Measurements from ENCODE around the gene RSRC2.
"Not testable (repeated sequence)": the region's sequence is repeated elsewhere in the genome, so short reads cannot be mapped to it uniquely, and the experiment has no call there.

The RSRC2 gene, protein sequence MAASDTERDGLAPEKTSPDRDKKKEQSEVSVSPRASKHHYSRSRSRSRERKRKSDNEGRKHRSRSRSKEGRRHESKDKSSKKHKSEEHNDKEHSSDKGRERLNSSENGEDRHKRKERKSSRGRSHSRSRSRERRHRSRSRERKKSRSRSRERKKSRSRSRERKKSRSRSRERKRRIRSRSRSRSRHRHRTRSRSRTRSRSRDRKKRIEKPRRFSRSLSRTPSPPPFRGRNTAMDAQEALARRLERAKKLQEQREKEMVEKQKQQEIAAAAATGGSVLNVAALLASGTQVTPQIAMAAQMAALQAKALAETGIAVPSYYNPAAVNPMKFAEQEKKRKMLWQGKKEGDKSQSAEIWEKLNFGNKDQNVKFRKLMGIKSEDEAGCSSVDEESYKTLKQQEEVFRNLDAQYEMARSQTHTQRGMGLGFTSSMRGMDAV
- total RNA-seq, result 233 to 258 reads per million in 2 donors

DNA sequence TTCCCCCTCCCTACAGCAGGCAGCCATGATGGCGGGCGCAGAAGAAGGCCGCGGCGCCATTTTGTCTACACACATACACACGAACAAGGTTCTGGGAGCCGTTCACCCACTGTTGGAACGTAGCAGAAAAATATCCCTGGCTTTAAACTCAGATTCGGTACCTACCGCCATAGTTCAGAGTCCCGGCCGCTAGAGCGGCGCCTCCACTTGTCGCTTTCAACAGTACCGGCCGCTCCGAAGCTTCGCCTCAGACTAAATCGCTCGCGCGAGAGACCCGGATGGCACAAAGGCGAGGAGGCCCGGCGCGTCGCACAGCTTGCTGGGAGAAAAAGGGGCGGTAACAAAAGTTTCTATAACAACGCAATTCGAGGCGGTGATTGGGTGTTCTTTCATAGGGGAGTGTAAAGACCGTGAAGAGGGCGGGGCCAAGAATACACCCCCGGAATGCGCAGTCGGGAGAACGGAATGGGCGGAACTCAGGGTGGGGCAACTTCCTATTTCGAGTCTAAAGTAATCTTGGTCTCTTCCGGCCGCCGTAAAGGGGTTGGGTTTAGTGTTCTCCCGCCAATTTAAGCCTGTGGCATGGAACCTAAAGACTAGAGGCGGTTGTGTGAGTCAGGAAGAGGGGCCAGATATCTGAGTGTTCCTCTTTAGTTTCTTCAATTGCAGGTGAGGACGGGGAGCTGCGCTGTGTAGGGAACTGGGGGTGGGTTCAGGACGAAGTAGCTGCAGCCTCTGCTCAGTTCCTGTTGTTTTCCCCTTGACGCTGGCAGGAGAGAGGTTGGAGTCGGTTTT lies at the start of gene RSRC2, which contains the start of gene KNTC1:
RSRC2 (minus strand) TSS at position 254 of the 795 bp plus-strand sequence; CDS start at position 171, 83 bp downstream.
KNTC1 (plus strand) TSS at position 567 of the 795 bp plus-strand sequence. CDS start 2,815 bp downstream, outside the sequence.
- peak; percentile 75 for DNase-seq

DNA sequence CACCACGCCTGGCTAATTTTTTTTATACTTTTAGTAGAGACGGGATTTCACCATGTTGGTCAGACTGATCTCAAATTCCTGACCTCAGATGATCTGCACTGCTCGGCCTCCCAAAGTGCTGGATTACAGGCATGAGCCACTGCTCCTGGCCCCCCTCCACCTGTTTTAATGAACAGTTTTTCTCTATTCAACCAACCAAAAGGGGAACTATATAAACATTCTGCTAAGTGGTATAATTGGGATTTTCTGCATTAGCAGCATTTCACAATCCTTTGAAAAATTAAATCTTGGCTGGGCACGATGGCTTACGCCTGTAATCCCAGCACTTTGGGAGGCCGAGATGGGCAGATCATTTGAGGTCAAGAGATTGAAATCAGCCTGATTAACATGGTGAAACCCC lies 45.1 kb upstream of the RSRC2 start:
- no peak for DNase-seq

DNA sequence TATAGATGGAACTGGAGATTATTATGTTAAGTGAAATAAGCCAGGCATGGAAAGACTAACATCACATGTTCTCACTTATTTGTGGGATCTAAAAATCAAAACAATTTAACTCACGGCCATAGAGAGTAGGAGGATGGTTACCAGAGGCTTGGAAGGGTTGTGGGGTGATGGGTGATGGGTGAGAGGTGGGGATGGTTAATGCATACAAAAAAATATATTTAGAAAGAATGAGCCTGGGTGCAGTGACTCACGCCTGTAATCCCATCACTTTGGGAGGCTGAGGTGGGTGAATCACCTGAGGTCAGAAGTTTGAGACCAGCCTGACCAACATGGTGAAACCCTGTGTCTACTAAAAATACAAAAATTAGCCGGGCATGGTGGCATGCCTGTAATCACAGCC lies 43.3 kb upstream of the RSRC2 start:
- not testable (repeated sequence) for DNase-seq

DNA sequence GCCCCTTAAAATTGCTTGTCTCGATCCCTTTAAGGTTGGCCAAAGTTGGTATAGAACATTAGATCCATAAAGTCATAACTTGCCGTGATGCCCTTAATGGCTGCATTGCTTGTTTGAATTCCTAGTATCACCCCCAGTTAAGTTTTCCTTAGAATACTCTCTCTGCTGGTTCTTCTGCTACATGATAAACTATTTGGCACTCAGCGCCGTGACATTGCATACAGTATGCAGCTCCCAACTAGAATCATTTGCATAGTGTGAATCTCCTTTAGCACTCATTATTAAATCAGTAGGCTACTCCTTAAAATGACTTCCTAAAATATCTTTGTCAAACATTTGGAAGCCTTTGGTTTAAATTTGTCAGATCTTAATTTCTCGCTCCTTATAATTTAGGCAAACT lies 42.6 kb upstream of the RSRC2 start:
- DNase-seq, result no peak

DNA sequence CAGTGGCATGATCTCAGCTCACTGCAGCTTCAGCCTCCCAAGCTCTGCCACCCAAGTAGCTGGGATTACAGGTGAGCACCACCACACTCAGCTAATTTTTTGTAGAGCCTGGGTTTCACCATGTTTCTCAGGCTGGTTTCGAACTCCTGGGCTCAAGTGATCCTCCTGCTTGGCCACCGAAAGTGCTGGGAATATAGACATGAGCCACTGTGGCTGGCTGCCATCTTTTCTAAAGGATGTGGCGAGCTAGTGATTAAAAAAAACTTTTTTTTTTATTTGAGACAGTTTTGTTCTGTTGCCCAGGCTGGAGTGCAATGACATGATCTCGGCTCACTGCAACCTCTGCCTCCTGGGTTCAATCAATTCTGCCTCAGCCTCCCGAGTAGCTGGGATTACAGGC lies 40.1 kb upstream of the RSRC2 start:
- DNase-seq, result not testable (repeated sequence)

DNA sequence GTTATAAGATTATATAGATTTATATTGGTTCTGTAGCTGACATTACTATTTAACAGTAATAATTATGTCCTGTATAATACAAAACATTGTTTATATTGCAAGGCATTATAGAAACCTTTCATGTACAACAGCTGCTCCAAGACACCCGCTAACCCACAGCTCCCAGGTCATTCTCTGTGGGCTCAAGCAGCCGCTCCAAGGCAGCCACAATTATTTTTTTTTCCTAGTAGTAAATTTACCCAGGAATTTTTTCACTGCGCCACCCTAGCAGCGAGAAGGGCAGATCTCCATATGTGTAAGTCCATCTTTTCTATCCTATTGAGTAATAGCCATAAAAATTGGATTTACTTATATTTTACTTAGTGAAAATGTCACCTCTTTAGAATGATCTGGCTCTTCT lies 36.6 kb upstream of the RSRC2 start:
- no peak for DNase-seq

DNA sequence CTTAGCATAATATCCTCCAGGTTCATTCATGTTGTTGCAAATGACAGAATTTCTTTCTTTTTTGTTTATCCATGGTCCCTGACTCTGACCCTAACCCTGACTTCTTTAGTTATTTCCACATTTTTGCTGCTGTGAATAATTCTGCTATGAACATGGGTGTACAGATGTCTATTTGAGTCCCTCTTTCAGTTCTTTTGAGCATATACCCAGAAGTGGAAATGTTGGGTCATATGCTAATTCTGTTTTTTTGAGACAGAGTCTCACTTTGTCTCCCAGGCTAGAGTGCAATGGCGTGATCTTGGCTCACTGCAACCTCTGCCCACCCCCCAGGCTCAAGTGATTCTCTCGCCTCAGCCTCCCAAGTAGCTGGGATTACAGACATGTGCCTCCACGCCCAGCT lies 33.4 kb upstream of the RSRC2 start:
- DNase-seq, result no peak

DNA sequence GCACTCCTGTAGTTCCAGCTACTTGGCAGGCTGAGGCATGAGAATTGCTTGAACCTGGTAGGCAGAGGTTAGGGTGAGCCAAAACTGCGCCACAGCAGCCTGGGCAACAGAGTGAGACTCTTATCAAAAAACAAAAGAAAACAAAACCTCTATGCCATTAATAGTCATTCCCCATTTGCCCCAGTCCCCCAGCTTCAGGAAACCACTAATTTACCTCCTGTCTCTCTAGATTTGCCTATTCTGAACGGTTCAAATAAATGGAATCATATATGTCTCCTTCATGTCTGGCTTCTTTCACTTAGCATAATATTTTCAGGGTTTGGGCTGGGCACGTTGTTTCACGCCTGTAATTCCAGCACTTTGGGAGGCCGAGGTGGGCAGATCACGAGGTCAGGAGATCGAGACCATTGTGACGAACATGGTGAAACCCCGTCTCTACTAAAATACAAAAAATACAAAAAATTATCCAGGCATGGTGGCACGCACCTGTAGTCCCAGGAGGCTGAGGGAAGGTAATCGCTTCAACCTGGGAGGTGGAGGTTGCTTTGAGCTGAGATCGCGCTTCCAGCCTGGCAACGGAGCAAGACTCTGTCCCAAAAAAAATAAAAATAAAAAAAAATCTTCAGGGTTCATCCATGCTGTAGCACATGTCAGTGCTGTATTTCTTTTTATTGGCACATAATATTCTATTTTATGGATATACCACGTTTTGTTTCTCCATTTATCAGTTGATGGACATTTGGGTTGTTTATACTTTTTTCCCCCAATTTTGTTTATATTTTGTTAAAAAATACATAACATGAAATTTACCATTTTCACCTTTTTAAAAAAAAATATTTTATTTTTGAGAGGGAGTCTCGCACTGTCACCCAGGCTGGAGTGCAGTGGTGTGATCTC lies 32.3 kb upstream of the RSRC2 start:
- DNase-seq, result no peak

DNA sequence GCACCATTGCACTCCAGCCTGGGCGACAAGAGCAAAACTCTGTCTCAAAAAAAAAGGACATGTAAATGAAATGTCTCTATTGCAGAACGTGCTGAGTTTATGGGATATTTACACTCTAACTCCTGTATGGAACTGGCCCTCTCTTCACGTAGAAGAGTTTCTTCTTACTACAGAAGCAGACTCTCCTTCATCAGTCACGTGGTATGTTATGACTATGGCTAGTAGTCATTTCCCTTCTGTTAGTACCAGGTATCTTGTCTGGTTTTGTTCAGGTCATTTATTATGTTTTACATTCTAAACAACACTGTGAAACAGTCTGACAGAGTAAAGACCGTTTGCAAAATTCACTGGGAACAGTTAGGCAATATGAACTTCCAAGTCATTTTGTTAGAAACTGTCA lies 20.6 kb upstream of the RSRC2 start:
- DNase-seq, result no peak

DNA sequence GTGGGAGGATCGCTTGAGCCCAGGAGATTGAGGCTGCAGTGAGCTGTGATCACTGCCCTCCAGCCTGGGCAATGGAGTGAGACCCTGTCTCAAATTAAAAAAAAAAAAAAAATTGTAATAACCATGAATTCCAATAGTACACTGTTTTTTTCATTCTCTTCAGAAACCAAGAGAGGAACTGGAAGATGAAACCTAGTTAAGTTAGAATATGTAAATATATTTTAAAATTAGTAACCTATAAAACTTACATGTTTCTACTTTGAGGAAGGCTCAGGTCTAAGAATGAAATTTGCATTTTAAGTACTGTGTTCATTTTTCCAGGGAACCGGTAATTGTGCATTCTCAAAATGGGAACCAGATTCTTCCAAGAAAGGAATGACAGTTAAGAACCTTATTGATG lies 19.1 kb upstream of the RSRC2 start:
- DNase-seq, result no peak

DNA sequence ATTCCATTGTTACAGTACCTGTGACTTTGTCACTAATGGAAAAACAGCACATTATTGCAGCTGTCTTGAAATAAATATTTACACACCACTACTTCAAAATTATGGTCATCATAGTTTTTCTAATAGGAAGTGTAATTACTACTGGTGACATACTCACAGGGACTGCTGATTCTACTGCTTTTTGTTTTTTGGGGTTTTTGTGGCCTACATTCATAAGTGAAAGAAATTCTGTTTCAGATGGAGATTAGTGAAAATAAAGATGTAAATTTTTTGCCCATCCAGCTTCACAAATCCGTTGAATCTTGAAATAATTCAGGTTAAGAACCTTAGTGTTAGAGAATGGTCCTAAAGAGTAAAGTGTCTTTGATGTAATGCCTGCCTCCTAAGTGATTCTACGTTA lies 17.8 kb upstream of the RSRC2 start:
- DNase-seq, result no peak

DNA sequence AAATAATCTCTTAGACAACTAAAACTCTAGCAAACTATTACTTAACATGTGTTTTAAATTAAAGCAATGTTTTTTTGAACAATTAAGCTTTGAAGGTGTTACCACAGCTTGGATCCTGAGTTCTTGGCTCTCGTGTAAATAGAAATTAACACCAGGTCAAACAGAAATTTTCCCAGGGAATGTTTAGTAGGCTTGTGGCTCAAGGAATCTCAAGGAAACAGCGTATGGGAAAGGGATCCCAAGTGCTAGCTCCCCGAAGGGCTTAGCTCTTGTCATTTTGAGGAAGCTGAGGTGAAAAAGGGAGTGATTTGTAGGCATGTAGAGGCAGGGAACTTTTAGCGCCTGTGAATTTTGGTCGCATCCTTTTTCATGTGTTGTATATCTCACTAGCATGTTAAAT lies 11.8 kb upstream of the RSRC2 start:
- DNase-seq, result no peak

DNA sequence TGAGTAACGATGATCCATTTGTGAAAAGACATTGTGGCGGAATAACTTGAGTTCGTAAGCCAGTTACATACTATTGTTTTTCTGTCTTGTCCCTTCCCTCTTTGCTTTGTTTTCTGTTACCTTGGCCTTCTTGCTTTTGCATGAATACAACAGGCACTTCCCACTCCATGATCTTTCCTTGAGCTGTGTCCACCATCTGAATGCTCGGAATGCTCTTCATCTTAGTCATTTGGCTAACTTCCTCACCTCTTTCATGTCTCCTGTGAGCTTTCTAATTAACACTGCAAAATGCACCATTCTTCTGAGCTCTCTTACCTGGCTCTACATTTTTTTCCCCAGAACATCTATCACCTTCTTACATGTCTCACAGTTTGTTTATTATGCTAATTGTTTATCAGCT lies 10.3 kb upstream of the RSRC2 start:
- DNase-seq, result no peak

DNA sequence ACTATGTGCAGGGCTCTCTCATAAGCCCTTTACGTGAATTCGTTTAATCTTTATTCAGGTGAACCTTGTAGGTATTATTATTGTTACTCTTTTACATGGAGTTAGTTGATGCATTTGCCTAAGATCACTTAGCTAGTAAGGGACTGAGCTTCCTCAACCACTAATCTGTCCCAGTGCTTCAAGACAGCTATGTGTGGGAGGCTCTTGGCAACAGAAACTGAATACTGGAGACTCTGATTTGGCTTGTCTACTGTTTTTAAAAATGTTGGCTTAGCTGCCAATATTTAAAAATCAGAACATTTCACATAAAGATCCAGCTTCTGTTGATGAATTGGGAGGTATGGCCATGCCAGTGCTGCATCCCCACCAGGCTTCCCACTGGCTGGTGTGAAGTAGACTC lies 7.1 kb upstream of the RSRC2 start:
- no peak for DNase-seq

DNA sequence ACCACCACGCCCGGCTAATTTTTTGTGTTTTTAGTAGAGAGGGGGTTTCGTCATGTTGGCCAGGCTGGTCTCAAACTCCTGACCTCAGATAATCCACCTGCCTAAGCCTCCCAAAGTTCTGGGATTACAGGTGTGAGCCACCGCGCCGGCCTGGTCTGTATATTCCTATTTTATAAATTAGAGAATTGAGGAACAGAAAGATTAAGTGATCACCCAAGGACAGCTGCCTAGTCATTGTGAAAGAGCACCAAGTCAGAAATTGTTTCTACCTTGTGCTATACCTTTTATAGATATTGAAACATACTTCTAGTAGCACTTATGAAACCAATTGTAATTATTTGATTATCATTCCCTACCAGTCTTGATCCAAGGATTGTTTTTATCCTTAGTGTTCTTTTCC lies 2.3 kb upstream of the RSRC2 start:
- no peak for DNase-seq

DNA sequence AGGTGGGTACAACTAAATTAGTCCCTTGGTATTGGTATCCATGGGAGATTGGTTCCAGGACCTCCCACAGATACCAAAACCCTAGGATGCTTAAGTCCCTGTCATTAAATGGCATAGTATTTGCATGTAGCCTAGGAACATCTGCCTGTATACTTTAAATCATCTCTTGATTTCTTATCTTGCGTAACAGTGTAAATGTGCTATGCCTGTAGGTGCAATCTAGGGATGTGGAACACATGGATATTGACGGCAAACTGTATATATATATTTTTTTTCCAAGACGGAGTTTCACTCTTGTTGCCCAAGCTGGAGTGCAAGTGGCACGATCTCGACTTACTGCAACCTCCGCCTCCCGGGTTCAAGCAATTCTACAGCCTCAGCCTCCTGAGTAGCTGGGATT lies 1.8 kb upstream of the RSRC2 start:
- no peak for DNase-seq

DNA sequence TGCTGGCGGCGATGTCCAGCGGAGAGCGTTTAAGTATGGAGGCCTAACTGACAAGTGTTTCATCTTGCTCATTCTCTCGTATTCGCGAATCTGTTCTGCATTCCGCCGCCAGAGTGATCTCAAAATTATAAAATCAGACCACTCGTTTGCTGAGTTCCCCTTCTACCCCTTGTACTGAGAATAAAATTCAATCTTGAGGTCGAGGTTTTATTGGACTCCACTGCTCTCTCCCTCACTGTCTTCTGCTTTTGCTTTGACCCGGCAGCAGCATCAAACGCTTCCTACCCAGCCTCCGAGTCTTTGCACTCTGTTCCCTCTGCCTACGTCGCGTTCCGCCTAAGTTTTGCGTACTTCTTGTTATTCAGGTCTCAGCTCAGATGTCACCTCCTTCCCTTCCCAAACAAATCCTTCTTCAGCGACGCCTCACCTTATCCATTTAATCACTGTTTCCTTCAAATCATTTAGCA lies 775 bp upstream of the RSRC2 start:
- no peak for DNase-seq

DNA sequence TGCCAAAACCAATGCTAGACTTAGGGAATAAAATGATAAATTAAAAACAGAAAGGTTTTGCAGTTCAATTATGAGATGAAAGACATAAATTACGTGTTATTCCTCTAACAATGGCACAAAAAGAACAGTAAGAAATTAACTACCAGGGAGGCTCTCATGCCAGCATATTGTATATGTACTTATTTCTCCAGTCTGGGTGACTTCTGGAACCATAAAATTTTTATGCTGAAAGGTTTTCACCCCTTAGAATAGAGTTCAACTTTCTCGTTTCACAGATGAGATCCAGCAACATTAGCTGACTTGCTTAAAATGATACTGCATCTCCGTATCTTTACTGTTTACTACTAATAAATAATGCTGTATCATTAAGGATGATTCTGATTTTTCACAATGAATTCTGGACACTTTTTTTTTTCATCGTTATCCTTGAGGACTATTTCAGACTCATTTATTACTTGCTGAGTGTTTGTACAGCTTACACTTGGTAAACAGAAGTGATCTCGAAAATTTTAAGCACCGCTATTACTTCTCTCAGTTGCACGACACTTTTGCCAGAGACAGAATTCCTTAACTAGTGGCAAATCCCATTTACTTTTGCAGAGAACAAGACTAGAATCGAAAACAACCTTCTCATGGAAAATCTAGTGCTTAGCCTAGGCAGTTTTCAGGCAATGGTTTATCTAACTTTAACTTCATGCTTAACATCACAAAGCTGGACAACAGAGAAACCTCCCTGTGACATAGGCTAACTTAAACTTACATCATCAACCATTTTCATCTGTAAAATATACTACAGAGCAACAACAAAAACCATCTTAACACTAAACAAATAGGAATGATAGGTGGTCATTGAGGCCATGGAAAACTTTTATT lies 2.7 kb downstream of the RSRC2 start:
- no peak for DNase-seq

DNA sequence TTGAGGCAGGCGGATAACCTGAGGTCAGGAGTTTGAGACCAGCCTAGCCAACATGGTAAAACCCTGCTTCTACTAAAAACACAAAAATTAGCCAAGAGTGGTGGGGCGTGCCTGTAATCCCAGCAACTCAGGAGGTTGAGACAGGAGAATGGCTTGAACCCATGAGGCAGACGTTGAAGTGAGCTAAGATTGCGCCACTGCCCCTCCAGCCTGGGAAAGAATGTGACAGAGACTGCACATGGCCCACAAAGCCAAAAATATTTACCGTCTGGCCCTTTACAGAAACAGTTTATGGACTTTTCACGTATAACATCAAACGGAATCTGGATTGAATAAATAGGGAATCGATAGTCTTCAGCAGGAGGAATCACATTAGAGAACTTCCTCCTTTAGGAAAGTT lies 3.5 kb downstream of the RSRC2 start:
- DNase-seq, result no peak

DNA sequence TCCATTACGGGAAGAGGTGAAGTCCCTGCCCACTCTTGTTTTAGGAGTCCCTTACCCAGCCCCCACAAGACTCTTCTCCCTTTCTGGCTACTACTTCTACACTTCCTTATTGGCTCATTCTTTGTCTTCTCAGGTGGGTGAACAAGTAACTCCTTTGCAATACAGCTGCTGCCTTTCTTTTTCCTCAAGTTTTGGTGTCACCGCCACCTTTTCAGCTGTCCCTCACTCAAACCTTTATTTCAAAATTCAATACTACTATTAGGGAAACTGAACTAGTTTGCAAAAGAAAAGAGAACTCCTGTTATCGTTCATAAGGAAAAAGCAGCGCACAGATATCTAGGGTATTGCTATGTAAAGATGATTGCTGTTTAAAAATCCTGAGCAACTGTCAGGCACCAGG lies 6.1 kb downstream of the RSRC2 start:
- no peak for DNase-seq

DNA sequence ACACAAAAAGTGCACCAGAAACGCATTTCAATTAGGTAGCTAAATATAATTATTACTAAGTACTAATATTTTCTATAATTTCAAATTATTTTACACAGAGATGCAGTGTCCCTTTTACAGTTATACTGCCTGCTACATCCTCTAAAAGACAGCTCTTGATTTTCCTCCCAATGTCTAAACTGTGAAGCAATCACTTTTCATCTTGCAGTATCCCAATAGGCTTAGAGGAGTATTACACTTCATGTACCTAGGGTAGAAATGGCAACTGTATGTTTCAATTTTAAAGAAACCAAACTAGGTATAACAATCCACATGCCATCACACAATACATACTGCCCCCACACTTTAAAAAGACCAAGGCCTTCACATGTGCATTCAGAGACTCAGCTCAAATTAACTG lies 7.3 kb downstream of the RSRC2 start:
- DNase-seq, result no peak

DNA sequence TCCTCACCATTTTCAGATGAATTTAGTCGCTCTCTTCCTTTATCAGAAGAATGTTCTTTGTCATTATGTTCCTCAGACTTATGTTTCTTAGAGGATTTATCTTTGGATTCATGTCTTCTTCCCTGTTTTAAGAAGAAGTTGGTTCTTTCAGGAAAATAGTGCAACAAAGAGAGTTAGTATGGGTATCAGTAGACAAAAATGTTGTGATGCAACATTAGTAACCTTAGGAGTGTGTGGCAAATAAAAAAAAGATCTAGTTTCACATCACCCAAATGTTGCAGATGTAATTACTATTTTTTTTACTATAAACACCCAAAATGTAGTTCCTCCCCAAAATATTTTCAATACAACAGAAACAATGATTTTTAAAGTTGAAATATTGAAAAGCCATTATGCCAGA lies 7.8 kb downstream of the RSRC2 start:
- DNase-seq, result no peak
